HepG2 (cell line): ENCODE measurements around the gene AADAT. TPM values are rescaled to one million over a fixed set of nuclear protein-coding genes. Genes with fewer than 3 reads are reported as not detected.

Experiments used
- ATAC-seq: fragments of 200-7000 bp; cut with Tn5 transposase; 3 replicates; pipeline ENCODE4 v1.9.1; 2020; ENCODE audit warnings: mild to moderate bottlenecking, moderate library complexity
- BruUV-seq: library from RNA; stranded (reverse); fragments of 400-500 nt; replicated peaks from 2 replicates; lab custom pipeline; 2021; lab: Mats Ljungman, UMichigan
- CTCF ChIA-PET: fragments of 300-600 bp; formaldehyde crosslinking; extraction: SDS; loops from one replicate; lab custom pipeline; 2021; ENCODE audit warnings: low total read pairs, inconsistent platforms, low intra/inter-chr PET ratio; lab: Yijun Ruan, JAX
- POLR2A ChIA-PET: fragments of 350-600 bp; sonication (Branson Sonifier 250); formaldehyde crosslinking; loops from one replicate; lab custom pipeline; 2020; ENCODE audit warnings: antibody characterized with exemption, inconsistent platforms; lab: Yijun Ruan, JAX
- DNase-seq: peaks from one replicate; pipeline ENCODE4 v3.0.0-alpha.2; 2015; ENCODE audit warnings: low spot score
- FAIRE-seq: peaks from 3 replicates; lab custom pipeline; 2011; peaks lifted over from hg19 to GRCh38; lab: Jason Lieb, UNC
- H2AFZ ChIP-seq: one replicate; pipeline ENCODE4 v1.6.1; 2011; ENCODE audit warnings: low read length, inconsistent platforms
- H3K27ac ChIP-seq: fragments of 300-600 bp; 3 replicates; pipeline ENCODE4 v1.8.0; 2011; ENCODE audit warnings: mixed run types, mild to moderate bottlenecking, mixed read lengths, low read length, inconsistent platforms; ENCODE audit not compliant: insufficient read depth; ENCODE audit errors: extremely low read length
- H3K27me3 ChIP-seq, 2 experiments: fragments of 200-600 bp in 1 of 2; 2 replicates in 1 of 2; 3 replicates in 1 of 2; pipeline versions ENCODE4 v1.6.0 to v1.8.0; 2011; ENCODE audit warnings: low read length in 2 of 2, mild to moderate bottlenecking in 2 of 2, moderate library complexity in 2 of 2, inconsistent platforms in 1 of 2; ENCODE audit not compliant: insufficient read depth in 2 of 2, control insufficient read depth in 1 of 2
- H3K36me3 ChIP-seq, 2 experiments: fragments of 200-600 bp in 1 of 2; replicated peaks in 1 of 2; 2 replicates in 1 of 2; 3 replicates in 1 of 2; pipeline versions ENCODE4 v1.5.1 to v1.8.0; 2011; ENCODE audit warnings: low read length in 2 of 2, inconsistent platforms in 1 of 2; ENCODE audit not compliant: insufficient read depth in 2 of 2, control insufficient read depth in 1 of 2
- H3K4me1 ChIP-seq: 2 replicates; pipeline ENCODE4 v1.5.1; 2012; ENCODE audit warnings: low read length, inconsistent platforms; ENCODE audit not compliant: insufficient read depth
- H3K4me2 ChIP-seq: 2 replicates; pipeline ENCODE4 v1.6.0; 2011; ENCODE audit warnings: low read depth, low read length, inconsistent platforms
- H3K4me3 ChIP-seq, 3 experiments: fragments of 200-600 bp in 1 of 3; sonication (generic), shearing (Covaris generic) in 1 of 3; replicated peaks in 1 of 3; 2 replicates each; pipeline ENCODE4 v1.5.1; 2011 to 2016; ENCODE audit warnings: low read length in 3 of 3, inconsistent platforms in 2 of 3, low read depth in 2 of 3, mild to moderate bottlenecking in 2 of 3, control low read depth in 1 of 3, mixed read lengths in 1 of 3; ENCODE audit not compliant: insufficient read depth in 1 of 3
- H3K79me2 ChIP-seq: one replicate; pipeline ENCODE4 v1.6.1; 2011; ENCODE audit warnings: low read length, inconsistent platforms; ENCODE audit not compliant: insufficient read depth
- H3K9ac ChIP-seq: 2 replicates; pipeline ENCODE4 v1.6.0; 2011; ENCODE audit warnings: mild to moderate bottlenecking, low read depth, low read length, inconsistent platforms; ENCODE audit not compliant: insufficient read depth
- H3K9me3 ChIP-seq: 2 replicates; pipeline ENCODE4 v1.5.1; 2012; ENCODE audit warnings: mild to moderate bottlenecking, low read length
- H4K20me1 ChIP-seq: 2 replicates; pipeline ENCODE4 v1.6.0; 2011; ENCODE audit warnings: inconsistent platforms, mild to moderate bottlenecking, low read length, moderate library complexity; ENCODE audit not compliant: insufficient read depth
- BHLHE40 ChIP-seq: IDR thresholded peaks from 2 replicates; pipeline ENCODE4 v1.6.1; 2011; ENCODE audit warnings: low read length, improper control_type of control experiment
- FOSL1 ChIP-seq: sonication (generic); formaldehyde crosslinking; IDR thresholded peaks from 2 replicates; pipeline ENCODE4 v1.9.0; 2021; ENCODE audit warnings: missing genetic modification reagents, borderline replicate concordance
- FOXP1 ChIP-seq, 2 experiments: fragments of 450-650 bp in 1 of 2; IDR thresholded peaks; 2 replicates each; pipeline ENCODE4 v1.6.1; 2017 to 2018; ENCODE audit warnings: antibody characterized with exemption in 1 of 2
- GFI1 ChIP-seq: sonication (generic); formaldehyde crosslinking; IDR thresholded peaks from 2 replicates; pipeline ENCODE4 v1.5.0; 2020; ENCODE audit warnings: missing genetic modification reagents, mild to moderate bottlenecking, borderline replicate concordance
- HMG20B ChIP-seq: conservative IDR thresholded peaks from 2 replicates; pipeline ENCODE4 v1.6.1; 2016; ENCODE audit warnings: missing genetic modification reagents, missing compliant biosample characterization
- NPAS2 ChIP-seq: sonication (generic); formaldehyde crosslinking; IDR thresholded peaks from 2 replicates; pipeline ENCODE4 v1.8.0; 2022; ENCODE audit warnings: mild to moderate bottlenecking, missing genetic modification reagents, borderline replicate concordance
- POLR2G ChIP-seq: fragments of 200-400 bp; formaldehyde crosslinking; IDR thresholded peaks from 2 replicates; pipeline ENCODE4 v1.6.1; 2018; ENCODE audit warnings: mild to moderate bottlenecking, low read depth, low read length, moderate library complexity
- TAF1 ChIP-seq: sonication (generic); formaldehyde crosslinking; IDR thresholded peaks from 2 replicates; pipeline ENCODE4 v1.4.0; 2020; ENCODE audit warnings: missing genetic modification reagents
- TOE1 ChIP-seq: sonication (generic); formaldehyde crosslinking; IDR thresholded peaks from 2 replicates; pipeline ENCODE4 v1.4.0; 2020; ENCODE audit warnings: mild to moderate bottlenecking, missing genetic modification reagents
- TSC22D2 ChIP-seq: sonication (generic); formaldehyde crosslinking; IDR thresholded peaks from 2 replicates; pipeline ENCODE4 v1.5.1; 2020; ENCODE audit warnings: missing genetic modification reagents, mild to moderate bottlenecking, borderline replicate concordance
- ZC3H4 ChIP-seq: sonication (generic); formaldehyde crosslinking; IDR thresholded peaks from 2 replicates; pipeline ENCODE4 v1.4.0; 2020; ENCODE audit warnings: missing genetic modification reagents, borderline replicate concordance
- ZNF468 ChIP-seq: sonication (generic); formaldehyde crosslinking; IDR thresholded peaks from 2 replicates; pipeline ENCODE4 v1.8.0; 2022; ENCODE audit warnings: mild to moderate bottlenecking, moderate library complexity, missing genetic modification reagents
- ZNF766 ChIP-seq: sonication (generic); formaldehyde crosslinking; IDR thresholded peaks from 2 replicates; pipeline ENCODE4 v1.5.0; 2020; ENCODE audit warnings: missing genetic modification reagents, borderline replicate concordance
- ZNF790 ChIP-seq: sonication (generic); formaldehyde crosslinking; IDR thresholded peaks from 2 replicates; pipeline ENCODE4 v1.8.0; 2022; ENCODE audit warnings: missing genetic modification reagents, mild to moderate bottlenecking, borderline replicate concordance
- ZNF879 ChIP-seq: sonication (generic); formaldehyde crosslinking; IDR thresholded peaks from 2 replicates; pipeline ENCODE4 v1.8.1; 2023; ENCODE audit warnings: missing genetic modification reagents
- whole genome bisulfite sequencing: methylation state at CpG from one replicate; pipeline ENCODE4 v1.1.6; 2017; ENCODE audit warnings: low lambda C conversion rate; 5-methylcytosine and 5-hydroxymethylcytosine counted together
- in situ Hi-C: cut with HindIII; loops from 2 replicates; pipeline ENCODE4 v1.10.0; 2017; ENCODE audit warnings: low pct_unique_long_range_greater_than_20kb; ENCODE audit not compliant: extremely low pct_ligation_motif_present
- intact Hi-C: fragments of 100-400 bp; cut with micrococcal nuclease; formaldehyde crosslinking; loops from one replicate; pipeline ENCODE4 v1.10.0; 2022; ENCODE audit not compliant: unreplicated experiment
- polyA plus RNA-seq, 8 experiments: library from polyadenylated mRNA; depleted of rRNA in 3 of 8; stranded (reverse) in 7 of 8; unstranded in 1 of 8; fragments of >200 nt; fragmentation: Illumina TruSeq in 4 of 8; extraction: Trizol in 4 of 8; gene quantifications; 2 replicates each; pipeline versions ENCODE4 v1.2.1 to v1.2.3, GENCODE V29; 2011 to 2016; ENCODE audit warnings: low read depth in 4 of 8, missing spikeins in 1 of 8, mixed read lengths in 1 of 8; ENCODE audit not compliant: insufficient read depth in 1 of 8
- total RNA-seq, 5 experiments: library from RNA; depleted of rRNA; stranded (reverse); fragments of >200 nt; fragmentation: Illumina TruSeq; extraction: Trizol; gene quantifications; 2 replicates each; pipeline ENCODE4 v1.2.3, GENCODE V29; 2016; ENCODE audit warnings: low read depth in 1 of 5
- TF ChIP-seq, protein P1 (sequence below): sonication (generic); formaldehyde crosslinking; conservative IDR thresholded peaks from 2 replicates; pipeline ENCODE4 v1.8.1; 2023; ENCODE audit warnings: missing genetic modification reagents
- TF ChIP-seq, protein P2 (sequence below): IDR thresholded peaks from 2 replicates; pipeline ENCODE4 v1.6.1; 2016; ENCODE audit warnings: low read depth, borderline replicate concordance

AADAT gene
- total and polyA plus RNA-seq, 2 of the 13 experiments (the other 11 are each of a cell fraction or from before 2014, with no cell fraction given): 6.1 to 9.1 TPM

DNA sequence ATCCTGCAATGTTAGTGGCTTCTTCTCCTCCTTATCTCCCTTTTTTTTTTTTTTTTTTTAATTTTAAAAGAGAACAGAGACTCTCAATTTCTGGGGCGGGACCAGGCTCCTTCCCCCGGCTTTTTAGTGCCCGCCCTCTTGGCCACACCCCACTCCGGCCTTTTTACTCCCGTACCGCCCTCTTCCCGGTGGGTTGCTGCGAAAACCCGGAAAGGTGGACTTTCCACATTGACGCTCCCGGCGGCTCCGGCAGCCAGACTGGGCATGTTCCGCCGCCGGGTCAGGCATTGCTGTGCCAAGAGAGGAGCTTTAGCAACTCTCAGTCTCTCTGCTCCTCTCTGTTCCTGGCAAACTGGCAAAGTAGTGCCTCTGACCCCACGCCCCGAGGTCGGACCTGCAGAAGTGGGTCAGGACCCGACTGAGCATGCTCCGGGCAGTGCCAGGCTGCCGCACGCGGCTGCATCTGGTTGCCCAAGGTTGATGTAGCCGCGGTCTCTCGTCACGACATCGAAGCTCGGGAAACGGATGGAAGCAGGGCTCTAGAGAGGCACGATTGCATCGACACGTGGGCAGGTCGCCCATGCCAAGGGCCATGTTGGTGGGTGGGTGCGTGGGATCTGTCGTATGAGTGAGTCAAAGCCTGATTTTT is 62.5 kb downstream of the AADAT start:
- peak overlapping the region; percentile 76 for H3K9ac ChIP-seq
- TF ChIP-seq TOE1 (CRISPR knock-in tag) (no peak), TAF1 (CRISPR knock-in tag) (peak; percentile 29; the same call in 1 of the 2 replicates), POLR2G (no peak), HMG20B (CRISPR knock-in tag) (no peak), GFI1 (CRISPR knock-in tag) (0 out of 2 replicates have a peak, but pooled peaks have one; percentile 34), ZNF468 (CRISPR knock-in tag) (peak; percentile 93), ZNF790 (peak; percentile 50; the same call in 1 of the 2 replicates), FOXP1 (IDR thresholded peaks at IDR 0.05) (no peak), FOXP1 (CRISPR knock-in tag; IDR thresholded peaks at IDR 0.05) (0 out of 2 replicates have a peak, but pooled peaks have one; percentile 13), FOSL1 (CRISPR knock-in tag) (no peak), BHLHE40 (no peak), ZNF766 (CRISPR knock-in tag) (peak; percentile 82; the same call in 1 of the 2 replicates), NPAS2 (no peak), ZC3H4 (CRISPR knock-in tag) (peak; percentile 37; the same call in 1 of the 2 replicates), TSC22D2 (CRISPR knock-in tag) (peak; percentile 79; the same call in 1 of the 2 replicates), ZNF879 (peak; percentile 76; the same call in 1 of the 2 replicates)
- TF ChIP-seq, protein P1, sequence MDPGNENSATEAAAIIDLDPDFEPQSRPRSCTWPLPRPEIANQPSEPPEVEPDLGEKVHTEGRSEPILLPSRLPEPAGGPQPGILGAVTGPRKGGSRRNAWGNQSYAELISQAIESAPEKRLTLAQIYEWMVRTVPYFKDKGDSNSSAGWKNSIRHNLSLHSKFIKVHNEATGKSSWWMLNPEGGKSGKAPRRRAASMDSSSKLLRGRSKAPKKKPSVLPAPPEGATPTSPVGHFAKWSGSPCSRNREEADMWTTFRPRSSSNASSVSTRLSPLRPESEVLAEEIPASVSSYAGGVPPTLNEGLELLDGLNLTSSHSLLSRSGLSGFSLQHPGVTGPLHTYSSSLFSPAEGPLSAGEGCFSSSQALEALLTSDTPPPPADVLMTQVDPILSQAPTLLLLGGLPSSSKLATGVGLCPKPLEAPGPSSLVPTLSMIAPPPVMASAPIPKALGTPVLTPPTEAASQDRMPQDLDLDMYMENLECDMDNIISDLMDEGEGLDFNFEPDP (CRISPR knock-in tag): no peak
- TF ChIP-seq, protein P2, sequence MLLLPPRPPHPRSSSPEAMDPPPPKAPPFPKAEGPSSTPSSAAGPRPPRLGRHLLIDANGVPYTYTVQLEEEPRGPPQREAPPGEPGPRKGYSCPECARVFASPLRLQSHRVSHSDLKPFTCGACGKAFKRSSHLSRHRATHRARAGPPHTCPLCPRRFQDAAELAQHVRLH: no peak; the same call in 1 of the 2 replicates

More for the DNA sequence above, 62.5 kb downstream of the AADAT start:
- H4K20me1 ChIP-seq: no peaks in the 10 kb centered on the region
- no peaks in the 10 kb centered on the region for H3K9me3 ChIP-seq
- ChIA-PET POLR2A (interaction anchor here (1.0 kb wide), 1 partner anchor 1017 kb away, joined by 3 read pairs; the partner anchor contains the start of gene CBR4), CTCF (no interaction called here)
- FAIRE-seq: no peak
- H3K4me3 ChIP-seq: peak overlapping the region; percentile 68 to 96 (median 90)
- DNase-seq: peak; percentile 78
- no peak overlapping the region for H3K27ac ChIP-seq
- WGBS: 23% methylated on average over 19 of the region's 37 CpGs
- H3K4me2 ChIP-seq: peak overlapping the region; percentile 99
- intact Hi-C loops (loop anchor here (5.0 kb wide), 1 partner anchor 270 kb away; the partner anchor contains the start of gene HPF1), in situ Hi-C loops (no loop called here)
- H2AFZ ChIP-seq: no peak overlapping the region
- H3K36me3 ChIP-seq: no peaks in the 10 kb centered on the region
- peaks cover 11% of the 10 kb centered on the region for H3K4me1 ChIP-seq
- H3K79me2 ChIP-seq: no peaks in the 10 kb centered on the region
- BruUV-seq: no TSS peak
- peaks cover 0 to 15% of the 10 kb centered on the region in 2 experiments; a peak in 3 of 5 replicates for H3K27me3 ChIP-seq
- peak; percentile 69 for ATAC-seq
